Cardiac septum (tissue), 1 donor: ENCODE data around the gene KCNMB2. TPM values are rescaled to one million over a fixed set of nuclear protein-coding genes. Genes with fewer than 3 reads are reported as not detected.

Experiments used
- DNase-seq: peaks from one replicate; pipeline ENCODE4 v3.0.0-alpha.2; 2020; ENCODE audit warnings: low spot score
- intact Hi-C: fragments of 100-400 bp; cut with DNase I; formaldehyde crosslinking; loops from one replicate; pipeline ENCODE4 v1.14.0; 2022
- total RNA-seq: library from RNA; stranded (reverse); fragmentation: NEBNext Ultra II Directional; extraction: Animal tissue kit (Norgen Biotek cat#: 25700); gene quantifications from one replicate; pipeline ENCODE4 v1.2.1, GENCODE V29; 2021
- donor health status: DM: no; HTN: no; CAD: no.

The KCNMB2 gene
- total RNA-seq, 1 donor from 2014 or later, result 3.8 TPM

GRCh38 chr3:178677961-178678360 is 141.7 kb downstream of the KCNMB2 start:
- DNase-seq, result no peak
- intact Hi-C loops, result loop anchor here (5.0 kb wide), 2 partner anchors 59 to 221 kb away; no protein-coding TSS in a partner anchor

- intact Hi-C loops, result no loop called here
- DNase-seq, result no peak
Observed at GRCh38 chr3:178680037-178680436, 143.8 kb downstream of the KCNMB2 start.

GRCh38 chr3:178680489-178680888 is 144.3 kb downstream of the KCNMB2 start:
- DNase-seq, result no peak
- intact Hi-C loops, result no loop called here

GRCh38 chr3:178684881-178685590 is 148.8 kb downstream of the KCNMB2 start:
- no peak for DNase-seq
- intact Hi-C loops, result no loop called here

- no peak for DNase-seq
- intact Hi-C loops, result no loop called here
Observed at GRCh38 chr3:178685591-178685906, 149.3 kb downstream of the KCNMB2 start.

- DNase-seq, result no peak
- intact Hi-C loops, result no loop called here
Observed at GRCh38 chr3:178686826-178687225, 150.6 kb downstream of the KCNMB2 start.

- DNase-seq, result no peak
- intact Hi-C loops, result no loop called here
Observed at GRCh38 chr3:178690571-178690970, 154.3 kb downstream of the KCNMB2 start.

- intact Hi-C loops, result no loop called here
- no peak for DNase-seq
Observed at GRCh38 chr3:178699364-178699763, 163.1 kb downstream of the KCNMB2 start.

- intact Hi-C loops, result no loop called here
- no peak for DNase-seq
Observed at GRCh38 chr3:178699810-178700209, 163.6 kb downstream of the KCNMB2 start.

GRCh38 chr3:178703268-178703975 is 167.2 kb downstream of the KCNMB2 start:
- intact Hi-C loops, result no loop called here

GRCh38 chr3:178705925-178706324 is 169.7 kb downstream of the KCNMB2 start:
- intact Hi-C loops, result no loop called here
- no peak for DNase-seq

More at GRCh38 chr3:178703268-178703975, 167.2 kb downstream of the KCNMB2 start:
- no peak for DNase-seq

GRCh38 chr3:178706411-178706810 is 170.2 kb downstream of the KCNMB2 start:
- intact Hi-C loops, result no loop called here

GRCh38 chr3:178707311-178708031 is 171.2 kb downstream of the KCNMB2 start:
- no peak for DNase-seq
- intact Hi-C loops, result no loop called here

More at GRCh38 chr3:178706411-178706810, 170.2 kb downstream of the KCNMB2 start:
- no peak for DNase-seq

GRCh38 chr3:178709051-178709450 is 172.8 kb downstream of the KCNMB2 start:
- intact Hi-C loops, result no loop called here
- no peak for DNase-seq

- intact Hi-C loops, result no loop called here
- no peak for DNase-seq
Observed at GRCh38 chr3:178711753-178712152, 175.5 kb downstream of the KCNMB2 start.

- DNase-seq, result no peak
- intact Hi-C loops, result no loop called here
Observed at GRCh38 chr3:178712247-178712646, 176.0 kb downstream of the KCNMB2 start.

- intact Hi-C loops, result no loop called here
- no peak for DNase-seq
Observed at GRCh38 chr3:178714925-178715832, 178.9 kb downstream of the KCNMB2 start.

- DNase-seq, result no peak
- intact Hi-C loops, result no loop called here
Observed at GRCh38 chr3:178718995-178719635, 182.9 kb downstream of the KCNMB2 start.

GRCh38 chr3:178732824-178733223 is 196.6 kb downstream of the KCNMB2 start:
- intact Hi-C loops, result no loop called here
- DNase-seq, result no peak
